Ishikawa (cell line): ENCODE results near the gene STON2.

Experiments used
- CEBPB ChIP-seq: IDR thresholded peaks from 2 replicates; pipeline ENCODE4 v1.6.1; 2012
- CREB1 ChIP-seq: IDR thresholded peaks from 2 replicates; pipeline ENCODE4 v1.6.1; 2012; ENCODE audit warnings: low read depth
- EGR1 ChIP-seq: IDR thresholded peaks from 2 replicates; pipeline ENCODE4 v1.6.1; 2012
- EP300 ChIP-seq: IDR thresholded peaks from 2 replicates; pipeline ENCODE4 v1.6.1; 2012; ENCODE audit warnings: borderline replicate concordance
- FOXM1 ChIP-seq: IDR thresholded peaks from 2 replicates; pipeline ENCODE4 v1.6.1; 2012; ENCODE audit warnings: low read depth, borderline replicate concordance
- NFIC ChIP-seq: IDR thresholded peaks from 2 replicates; pipeline ENCODE4 v1.6.1; 2012
- RAD21 ChIP-seq: IDR thresholded peaks from 2 replicates; pipeline ENCODE4 v1.6.1; 2012; ENCODE audit warnings: low read depth
- TAF1 ChIP-seq: IDR thresholded peaks from 2 replicates; pipeline ENCODE4 v1.6.1; 2012; ENCODE audit warnings: low read depth, mild to moderate bottlenecking
- TCF12 ChIP-seq: IDR thresholded peaks from 2 replicates; pipeline ENCODE4 v1.6.1; 2012; ENCODE audit warnings: low read depth
- TEAD4 ChIP-seq: IDR thresholded peaks from 2 replicates; pipeline ENCODE4 v1.6.1; 2012
- YY1 ChIP-seq: IDR thresholded peaks from 2 replicates; pipeline ENCODE4 v1.6.1; 2012; ENCODE audit warnings: low read depth
- ZBTB7A ChIP-seq: IDR thresholded peaks from 2 replicates; pipeline ENCODE4 v1.6.1; 2012; ENCODE audit warnings: low read depth
- TF ChIP-seq, protein P1 (sequence below): IDR thresholded peaks from 2 replicates; pipeline ENCODE4 v1.6.1; 2012
- TF ChIP-seq, protein P2 (sequence below): IDR thresholded peaks from 2 replicates; pipeline ENCODE4 v1.6.1; 2012
- TF ChIP-seq, protein P3 (sequence below): IDR thresholded peaks from 2 replicates; pipeline ENCODE4 v1.6.1; 2012; ENCODE audit warnings: low read depth, mild to moderate bottlenecking

STON2 gene

DNA sequence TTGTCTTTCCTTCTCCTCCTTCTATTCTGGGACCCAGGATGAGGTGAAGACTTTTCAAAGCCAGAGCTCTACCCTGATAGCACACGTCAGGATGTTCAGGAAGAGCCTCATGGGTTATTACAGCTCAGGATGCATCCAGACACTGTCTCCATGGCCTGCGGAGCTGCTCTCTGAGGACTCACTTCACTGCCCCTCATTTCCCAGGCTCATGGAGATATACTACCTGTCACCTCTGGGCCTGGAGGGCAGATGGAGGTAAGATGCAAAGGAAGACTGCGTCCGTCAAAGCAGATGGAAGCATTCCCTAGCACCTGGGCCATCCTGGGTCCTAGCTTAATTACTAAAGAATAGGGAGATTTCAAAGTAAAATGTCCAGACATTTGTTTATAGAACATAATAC, 32.6 kb downstream of the STON2 start:
- no peak for TF ChIP-seq TEAD4
- TF ChIP-seq, protein P1, sequence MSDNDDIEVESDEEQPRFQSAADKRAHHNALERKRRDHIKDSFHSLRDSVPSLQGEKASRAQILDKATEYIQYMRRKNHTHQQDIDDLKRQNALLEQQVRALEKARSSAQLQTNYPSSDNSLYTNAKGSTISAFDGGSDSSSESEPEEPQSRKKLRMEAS, result no peak
- no peak for TF ChIP-seq CEBPB
- TF ChIP-seq NFIC, result no peak
- TF ChIP-seq ZBTB7A, result no peak
- TF ChIP-seq, protein P2, sequence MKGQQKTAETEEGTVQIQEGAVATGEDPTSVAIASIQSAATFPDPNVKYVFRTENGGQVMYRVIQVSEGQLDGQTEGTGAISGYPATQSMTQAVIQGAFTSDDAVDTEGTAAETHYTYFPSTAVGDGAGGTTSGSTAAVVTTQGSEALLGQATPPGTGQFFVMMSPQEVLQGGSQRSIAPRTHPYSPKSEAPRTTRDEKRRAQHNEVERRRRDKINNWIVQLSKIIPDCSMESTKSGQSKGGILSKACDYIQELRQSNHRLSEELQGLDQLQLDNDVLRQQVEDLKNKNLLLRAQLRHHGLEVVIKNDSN, result no peak
- no peak for TF ChIP-seq TCF12
- TF ChIP-seq RAD21, result no peak
- TF ChIP-seq, protein P3, sequence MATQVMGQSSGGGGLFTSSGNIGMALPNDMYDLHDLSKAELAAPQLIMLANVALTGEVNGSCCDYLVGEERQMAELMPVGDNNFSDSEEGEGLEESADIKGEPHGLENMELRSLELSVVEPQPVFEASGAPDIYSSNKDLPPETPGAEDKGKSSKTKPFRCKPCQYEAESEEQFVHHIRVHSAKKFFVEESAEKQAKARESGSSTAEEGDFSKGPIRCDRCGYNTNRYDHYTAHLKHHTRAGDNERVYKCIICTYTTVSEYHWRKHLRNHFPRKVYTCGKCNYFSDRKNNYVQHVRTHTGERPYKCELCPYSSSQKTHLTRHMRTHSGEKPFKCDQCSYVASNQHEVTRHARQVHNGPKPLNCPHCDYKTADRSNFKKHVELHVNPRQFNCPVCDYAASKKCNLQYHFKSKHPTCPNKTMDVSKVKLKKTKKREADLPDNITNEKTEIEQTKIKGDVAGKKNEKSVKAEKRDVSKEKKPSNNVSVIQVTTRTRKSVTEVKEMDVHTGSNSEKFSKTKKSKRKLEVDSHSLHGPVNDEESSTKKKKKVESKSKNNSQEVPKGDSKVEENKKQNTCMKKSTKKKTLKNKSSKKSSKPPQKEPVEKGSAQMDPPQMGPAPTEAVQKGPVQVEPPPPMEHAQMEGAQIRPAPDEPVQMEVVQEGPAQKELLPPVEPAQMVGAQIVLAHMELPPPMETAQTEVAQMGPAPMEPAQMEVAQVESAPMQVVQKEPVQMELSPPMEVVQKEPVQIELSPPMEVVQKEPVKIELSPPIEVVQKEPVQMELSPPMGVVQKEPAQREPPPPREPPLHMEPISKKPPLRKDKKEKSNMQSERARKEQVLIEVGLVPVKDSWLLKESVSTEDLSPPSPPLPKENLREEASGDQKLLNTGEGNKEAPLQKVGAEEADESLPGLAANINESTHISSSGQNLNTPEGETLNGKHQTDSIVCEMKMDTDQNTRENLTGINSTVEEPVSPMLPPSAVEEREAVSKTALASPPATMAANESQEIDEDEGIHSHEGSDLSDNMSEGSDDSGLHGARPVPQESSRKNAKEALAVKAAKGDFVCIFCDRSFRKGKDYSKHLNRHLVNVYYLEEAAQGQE, result no peak
- TF ChIP-seq TAF1, result no peak
- TF ChIP-seq EP300, result no peak
- no peak for TF ChIP-seq CREB1
- TF ChIP-seq YY1, result no peak

DNA sequence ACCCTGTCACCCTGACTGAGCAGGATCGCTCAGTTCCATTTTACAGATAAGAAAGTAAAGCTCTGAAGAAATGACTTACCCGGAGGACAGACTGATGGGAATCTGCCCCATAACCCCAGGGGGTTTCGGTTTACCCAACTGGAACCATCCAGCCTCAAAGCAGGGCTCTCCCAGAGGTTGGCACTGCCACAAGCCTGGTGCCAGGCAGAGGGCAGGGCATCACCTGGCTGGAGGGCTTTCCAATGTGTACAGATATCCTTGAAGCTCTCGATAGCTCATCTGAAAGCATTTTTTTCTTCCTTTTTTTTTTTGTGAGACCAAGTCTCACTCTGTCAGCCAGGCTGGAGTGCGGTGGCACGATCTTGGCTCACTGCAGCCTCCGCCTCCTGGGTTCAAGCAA, 33.2 kb downstream of the STON2 start:
- TF ChIP-seq, protein P1, result no peak
- TF ChIP-seq, protein P3, result no peak
- TF ChIP-seq, protein P2, result no peak
- TF ChIP-seq EP300 (no peak), YY1 (no peak), EGR1 (no peak), RAD21 (no peak), CREB1 (no peak), NFIC (no peak), ZBTB7A (no peak), TCF12 (no peak), TEAD4 (no peak), CEBPB (no peak), TAF1 (no peak)

DNA sequence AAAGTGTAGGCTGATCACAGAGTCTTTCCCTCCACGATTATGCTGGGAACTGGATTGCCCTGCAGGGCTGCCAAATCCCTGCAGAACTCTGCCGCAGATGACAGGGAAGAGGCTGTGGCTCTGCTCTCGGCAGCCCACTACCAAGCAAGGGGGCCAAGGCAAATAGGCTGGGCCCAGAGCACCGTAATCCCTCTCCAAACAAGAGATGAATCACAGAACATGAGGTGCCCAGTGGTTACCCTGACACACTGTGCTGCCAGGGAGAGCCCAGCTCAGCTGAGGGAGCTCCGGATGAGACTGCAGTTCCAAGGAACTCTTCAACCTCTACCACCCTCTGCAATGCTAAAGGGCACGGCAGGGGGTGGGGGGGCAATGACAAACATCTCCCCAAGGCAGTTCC, 33.9 kb downstream of the STON2 start:
- TF ChIP-seq CREB1 (no peak), RAD21 (no peak), EGR1 (no peak), FOXM1 (no peak), TEAD4 (no peak)
- TF ChIP-seq, protein P2, result no peak
- TF ChIP-seq, protein P3, result no peak

DNA sequence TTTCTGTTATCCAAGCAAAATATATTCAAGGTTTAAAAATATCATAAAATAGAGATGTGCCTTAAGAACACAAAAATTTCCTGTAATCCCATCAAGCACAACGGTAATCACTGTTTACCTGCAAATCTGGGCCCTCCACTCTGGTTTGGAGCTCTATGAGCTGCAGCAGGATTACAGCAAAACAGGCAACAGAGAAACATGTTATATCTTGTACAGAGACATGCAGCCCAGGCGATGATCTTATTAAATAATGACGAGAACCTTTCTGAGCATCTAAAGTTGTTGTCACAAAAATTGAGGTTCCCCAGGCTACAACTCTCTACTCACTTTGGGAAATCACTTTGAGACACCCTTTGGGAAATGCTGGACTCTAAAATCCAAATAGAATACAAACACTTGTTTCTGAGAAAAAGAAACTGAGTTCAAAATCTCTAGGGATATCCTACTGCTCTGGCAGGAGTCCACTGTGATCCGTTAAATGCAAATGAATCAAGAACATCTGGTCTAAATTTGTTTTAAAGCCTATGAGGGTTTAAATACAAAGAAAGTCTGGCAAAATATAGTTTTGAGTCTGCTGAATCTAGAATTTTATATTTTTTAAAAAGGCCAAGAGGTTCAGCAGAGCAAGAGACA, 36.3 kb downstream of the STON2 start:
- TF ChIP-seq, protein P1, result no peak
- TF ChIP-seq TEAD4 (no peak), FOXM1 (no peak), TAF1 (no peak), NFIC (no peak), EGR1 (no peak), TCF12 (no peak), CEBPB (no peak), RAD21 (no peak), EP300 (no peak), ZBTB7A (no peak), YY1 (no peak), CREB1 (no peak)
- TF ChIP-seq, protein P3, result no peak
- TF ChIP-seq, protein P2, result no peak
